ENCODE data around the gene ZAP70.

Gene ZAP70

DNA sequence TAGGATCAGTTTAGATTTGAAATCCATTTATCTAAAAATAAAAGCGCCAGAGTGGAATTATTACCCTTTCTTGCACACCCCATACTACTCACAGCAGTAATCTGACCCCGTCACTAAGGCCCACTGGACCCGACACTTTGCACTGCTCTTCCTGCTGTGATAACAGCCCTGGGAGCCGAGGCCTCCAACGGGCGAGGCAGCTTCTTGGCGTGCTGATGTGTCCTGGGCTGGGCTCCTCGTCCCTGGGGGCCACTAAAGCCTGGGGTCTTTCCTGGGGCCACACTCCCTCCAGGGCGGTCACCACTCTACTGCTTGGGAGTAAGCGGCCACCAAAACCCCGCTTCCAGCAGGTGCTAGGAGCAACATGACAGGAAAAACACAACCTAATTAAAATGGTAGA, 61.7 kb downstream of the ZAP70 start:
- no peak for DNase-seq (ENCODE audit: extremely low spot score)
- no peak for TF ChIP-seq NFRKB (IDR thresholded peaks at IDR 0.05)
- TF ChIP-seq FOXK2 (IDR thresholded peaks at IDR 0.05), result no peak
- TF ChIP-seq ARNT (IDR thresholded peaks at IDR 0.05), result no peak
- TF ChIP-seq FOXA1 (IDR thresholded peaks at IDR 0.05), result no peak
- TF ChIP-seq SUZ12 (IDR thresholded peaks at IDR 0.05), result no peak
- TF ChIP-seq ZNF384 (IDR thresholded peaks at IDR 0.05), result no peak
- POLR2A ChIA-PET, result no interaction called here
- CTCF ChIA-PET, result interaction anchor here (0.7 to 1.6 kb wide), 8 partner anchors 9 to 282 kb away, joined by 3 to 5 read pairs (median 3); no protein-coding TSS in a partner anchor

DNA sequence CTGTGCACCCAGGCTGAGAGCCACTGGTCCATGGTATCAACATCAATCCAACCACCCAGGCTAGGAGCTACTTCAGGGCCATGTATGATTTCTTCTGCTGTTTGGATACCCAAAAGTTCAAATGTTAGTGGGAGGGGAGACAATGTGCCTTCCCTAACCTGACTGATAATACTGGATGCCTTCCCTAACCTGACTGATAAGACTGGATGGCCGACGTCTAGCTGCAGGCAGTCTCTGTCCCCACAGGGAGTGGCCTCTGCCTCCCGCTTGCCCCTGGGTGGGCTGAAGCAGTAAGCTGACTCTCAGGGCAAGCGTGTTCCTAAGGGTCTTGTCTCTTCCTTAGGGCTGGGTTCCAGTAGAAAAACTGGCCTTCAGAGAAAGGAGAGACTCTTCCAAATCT, 65.8 kb downstream of the ZAP70 start:
- ChIA-PET POLR2A (no interaction called here), CTCF (no interaction called here)
- no peak for DNase-seq (ENCODE audit: extremely low spot score)
- TF ChIP-seq L3MBTL2 (conservative IDR thresholded peaks at IDR 0.05) (no peak), FOXK2 (IDR thresholded peaks at IDR 0.05) (no peak), FOXA1 (IDR thresholded peaks at IDR 0.05) (no peak), SUZ12 (IDR thresholded peaks at IDR 0.05) (no peak), TARDBP (IDR thresholded peaks at IDR 0.05) (no peak), LEF1 (IDR thresholded peaks at IDR 0.05; ENCODE audit: borderline replicate concordance) (no peak), HDGF (IDR thresholded peaks at IDR 0.05; ENCODE audit: borderline replicate concordance) (no peak), BHLHE40 (IDR thresholded peaks at IDR 0.05; ENCODE audit: borderline replicate concordance) (no peak), CTBP1 (IDR thresholded peaks at IDR 0.05; ENCODE audit: borderline replicate concordance) (no peak), ZNF384 (IDR thresholded peaks at IDR 0.05) (no peak), SP1 (IDR thresholded peaks at IDR 0.05) (no peak), NFRKB (IDR thresholded peaks at IDR 0.05) (no peak), ARNT (IDR thresholded peaks at IDR 0.05) (no peak), FOXM1 (IDR thresholded peaks at IDR 0.05; ENCODE audit: borderline replicate concordance) (no peak)
- TF ChIP-seq, protein P1, sequence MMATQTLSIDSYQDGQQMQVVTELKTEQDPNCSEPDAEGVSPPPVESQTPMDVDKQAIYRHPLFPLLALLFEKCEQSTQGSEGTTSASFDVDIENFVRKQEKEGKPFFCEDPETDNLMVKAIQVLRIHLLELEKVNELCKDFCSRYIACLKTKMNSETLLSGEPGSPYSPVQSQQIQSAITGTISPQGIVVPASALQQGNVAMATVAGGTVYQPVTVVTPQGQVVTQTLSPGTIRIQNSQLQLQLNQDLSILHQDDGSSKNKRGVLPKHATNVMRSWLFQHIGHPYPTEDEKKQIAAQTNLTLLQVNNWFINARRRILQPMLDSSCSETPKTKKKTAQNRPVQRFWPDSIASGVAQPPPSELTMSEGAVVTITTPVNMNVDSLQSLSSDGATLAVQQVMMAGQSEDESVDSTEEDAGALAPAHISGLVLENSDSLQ (IDR thresholded peaks at IDR 0.05), result no peak

DNA sequence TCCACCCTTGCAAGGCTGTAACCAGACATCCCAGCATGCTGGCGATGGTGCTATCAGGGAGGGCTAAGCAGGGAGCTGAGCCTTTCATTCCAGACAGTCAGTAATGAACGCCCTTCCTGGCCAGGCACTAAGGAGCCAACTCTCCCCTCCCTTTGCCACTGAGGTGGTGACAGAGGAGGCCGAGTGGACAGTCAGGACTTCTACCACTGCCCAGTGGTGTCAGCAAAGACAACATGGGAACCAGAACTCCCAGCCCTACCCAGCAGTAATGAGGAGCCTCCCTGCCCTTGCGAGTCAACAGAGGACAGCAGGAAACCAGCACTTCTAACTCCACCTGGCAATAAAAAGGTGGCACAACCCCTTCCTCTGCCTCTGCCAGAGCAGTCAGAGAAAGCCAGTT, 68.6 kb downstream of the ZAP70 start:
- POLR2A ChIA-PET, result no interaction called here

DNA sequence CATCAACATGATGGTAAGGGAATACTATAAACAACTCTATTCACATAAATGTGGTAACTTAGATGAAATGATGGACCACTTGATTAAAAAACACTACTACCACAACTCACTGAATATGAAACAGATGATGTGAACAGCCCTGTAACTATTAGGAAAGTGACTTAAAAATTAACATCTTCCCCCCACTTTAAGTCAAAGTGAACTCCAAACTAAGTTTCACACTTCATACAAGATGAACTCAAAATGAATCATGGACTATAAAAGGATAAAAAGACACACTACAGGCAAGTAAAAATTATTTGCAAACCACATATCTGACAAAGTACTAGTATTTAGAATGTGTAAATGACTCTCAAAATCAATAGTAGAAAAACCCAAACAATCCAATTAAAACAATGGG, 71.6 kb downstream of the ZAP70 start:
- CTCF ChIA-PET, result no interaction called here
- DNase-seq (ENCODE audit: extremely low spot score), result no peak
- POLR2A ChIA-PET, result no interaction called here
- TF ChIP-seq FOXK2 (IDR thresholded peaks at IDR 0.05) (no peak), BHLHE40 (IDR thresholded peaks at IDR 0.05; ENCODE audit: borderline replicate concordance) (no peak), ARNT (IDR thresholded peaks at IDR 0.05) (no peak), FOXA1 (IDR thresholded peaks at IDR 0.05) (no peak), SUZ12 (IDR thresholded peaks at IDR 0.05) (no peak), ZNF384 (IDR thresholded peaks at IDR 0.05) (no peak), FOXM1 (IDR thresholded peaks at IDR 0.05; ENCODE audit: borderline replicate concordance) (no peak), L3MBTL2 (conservative IDR thresholded peaks at IDR 0.05) (no peak), NFRKB (IDR thresholded peaks at IDR 0.05) (no peak), LEF1 (IDR thresholded peaks at IDR 0.05; ENCODE audit: borderline replicate concordance) (no peak), SP1 (IDR thresholded peaks at IDR 0.05) (no peak), ELF4 (IDR thresholded peaks at IDR 0.05) (no peak), HDGF (IDR thresholded peaks at IDR 0.05; ENCODE audit: borderline replicate concordance) (no peak), CTBP1 (IDR thresholded peaks at IDR 0.05; ENCODE audit: borderline replicate concordance) (no peak), TARDBP (IDR thresholded peaks at IDR 0.05) (no peak)
- TF ChIP-seq, protein P1 (IDR thresholded peaks at IDR 0.05), result no peak

More for the DNA sequence above, 68.6 kb downstream of the ZAP70 start:
- TF ChIP-seq L3MBTL2 (conservative IDR thresholded peaks at IDR 0.05) (no peak), ELF4 (IDR thresholded peaks at IDR 0.05) (no peak), ARNT (IDR thresholded peaks at IDR 0.05) (no peak), FOXA1 (IDR thresholded peaks at IDR 0.05) (no peak), SUZ12 (IDR thresholded peaks at IDR 0.05) (no peak), FOXK2 (IDR thresholded peaks at IDR 0.05) (no peak), FOXM1 (IDR thresholded peaks at IDR 0.05; ENCODE audit: borderline replicate concordance) (no peak), SP1 (IDR thresholded peaks at IDR 0.05) (no peak), HDGF (IDR thresholded peaks at IDR 0.05; ENCODE audit: borderline replicate concordance) (no peak), BHLHE40 (IDR thresholded peaks at IDR 0.05; ENCODE audit: borderline replicate concordance) (no peak), CTBP1 (IDR thresholded peaks at IDR 0.05; ENCODE audit: borderline replicate concordance) (no peak)
- TF ChIP-seq, protein P1 (IDR thresholded peaks at IDR 0.05), result no peak
- DNase-seq (ENCODE audit: extremely low spot score), result no peak
- CTCF ChIA-PET, result no interaction called here

DNA sequence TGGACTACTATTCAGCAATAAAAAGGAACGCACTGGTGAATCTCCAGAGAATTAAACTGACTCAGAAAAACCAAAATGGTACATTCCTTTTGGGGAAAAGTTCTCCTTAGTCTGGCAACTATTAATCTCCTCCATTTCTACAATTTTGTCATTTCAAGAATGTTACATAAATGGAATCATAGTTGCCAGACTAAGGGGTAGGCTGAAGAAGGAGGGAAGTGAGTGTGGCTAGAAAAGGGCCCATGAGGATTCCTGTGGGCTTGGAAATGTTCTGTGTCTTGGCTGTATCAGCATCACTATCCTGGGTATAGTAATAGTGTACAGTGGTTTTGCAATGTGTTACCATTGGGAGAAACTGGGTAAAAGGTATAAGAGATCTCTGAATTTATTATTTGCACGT, 72.4 kb downstream of the ZAP70 start:
- no peak for TF ChIP-seq FOXM1 (IDR thresholded peaks at IDR 0.05; ENCODE audit: borderline replicate concordance)
- no peak for TF ChIP-seq LEF1 (IDR thresholded peaks at IDR 0.05; ENCODE audit: borderline replicate concordance)
- no peak for TF ChIP-seq FOXA1 (IDR thresholded peaks at IDR 0.05)
- CTCF ChIA-PET, result no interaction called here
- POLR2A ChIA-PET, result no interaction called here
- no peak for DNase-seq (ENCODE audit: extremely low spot score)

DNA sequence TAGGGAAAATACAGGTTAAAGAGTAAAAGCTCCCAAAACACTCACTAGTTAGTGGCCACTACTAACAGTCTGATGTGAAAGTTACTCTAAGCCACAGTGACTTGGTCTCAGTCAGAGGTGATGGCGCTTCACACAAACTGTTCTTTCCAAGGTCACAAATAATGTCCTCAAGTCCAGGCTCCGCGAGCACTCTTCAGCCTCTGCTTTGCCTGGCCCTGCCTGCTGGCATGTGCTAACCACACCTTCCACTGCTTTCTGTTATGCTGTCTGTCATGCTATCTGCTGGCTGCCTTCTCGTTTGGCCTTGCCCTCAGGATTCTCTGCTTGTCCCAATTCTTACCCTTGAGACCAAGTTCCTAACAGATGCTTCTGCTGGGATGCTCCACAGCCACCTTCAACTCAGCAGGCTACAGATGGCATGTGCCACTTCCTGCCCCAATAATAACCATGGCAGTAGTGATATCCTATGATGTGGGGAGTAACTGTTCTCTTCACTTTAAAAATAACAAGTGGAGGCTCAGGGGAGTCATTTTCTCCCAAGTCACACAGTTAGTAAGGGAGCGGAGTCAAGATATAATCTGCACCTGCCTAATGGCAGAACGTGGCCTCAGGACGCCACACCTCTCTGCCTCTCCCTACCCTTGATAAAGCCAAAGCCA, 75.7 kb downstream of the ZAP70 start:
- ChIA-PET CTCF (no interaction called here), POLR2A (no interaction called here)
- no peak for TF ChIP-seq ARNT (IDR thresholded peaks at IDR 0.05)
- no peak for TF ChIP-seq NFRKB (IDR thresholded peaks at IDR 0.05)
- TF ChIP-seq FOXM1 (IDR thresholded peaks at IDR 0.05; ENCODE audit: borderline replicate concordance), result no peak
- TF ChIP-seq BHLHE40 (IDR thresholded peaks at IDR 0.05; ENCODE audit: borderline replicate concordance), result no peak
- TF ChIP-seq HDGF (IDR thresholded peaks at IDR 0.05; ENCODE audit: borderline replicate concordance), result no peak
- no peak for TF ChIP-seq ZNF384 (IDR thresholded peaks at IDR 0.05)
- TF ChIP-seq FOXA1 (IDR thresholded peaks at IDR 0.05), result no peak
- no peak for TF ChIP-seq ELF4 (IDR thresholded peaks at IDR 0.05)
- DNase-seq (ENCODE audit: extremely low spot score), result no peak

Data from HEK293T (cell line).